HCT116 (cell line): Measurements from ENCODE around the gene PLCB3. TPM values are rescaled to one million over a fixed set of nuclear protein-coding genes. Genes with fewer than 3 reads are reported as not detected.

Experiments
- ATAC-seq: fragments of 200-7000 bp; cut with Tn5 transposase; 2 replicates; pipeline ENCODE4 v1.9.1; 2020; ENCODE audit warnings: mild to moderate bottlenecking, moderate library complexity
- BruUV-seq: library from RNA; stranded (reverse); fragments of 400-500 nt; replicated peaks from 2 replicates; lab custom pipeline; 2021; lab: Mats Ljungman, UMichigan
- CTCF ChIA-PET: fragments of 300-600 bp; sonication (Branson Sonifier 250); formaldehyde crosslinking; loops from one replicate; lab custom pipeline; 2021; ENCODE audit warnings: antibody characterized with exemption; lab: Charles Lee
- POLR2A ChIA-PET: fragments of 300-600, 350-600 bp; sonication (Branson Sonifier 250); formaldehyde crosslinking; loops from one replicate; lab custom pipeline; 2021; ENCODE audit warnings: antibody characterized with exemption; lab: Charles Lee
- RAD21 ChIA-PET, 2 experiments: fragments of 300-600 bp; sonication (Branson Sonifier 250); formaldehyde crosslinking; loops; one replicate each; lab custom pipeline; 2023; ENCODE audit warnings: low total read pairs in 2 of 2; ENCODE audit not compliant: uncharacterized antibody in 2 of 2, unreplicated experiment in 2 of 2, low non-redundant PET in 1 of 2; lab: Charles Lee
- DNase-seq: peaks from one replicate; pipeline ENCODE4 v3.0.0-alpha.2; 2010; ENCODE audit warnings: low read depth, low spot score
- H2AFZ ChIP-seq: fragments of 200-600 bp; shearing (Covaris generic), sonication (generic); 2 replicates; pipeline ENCODE4 v1.6.1; 2017; ENCODE audit warnings: low read depth, mixed run types, mixed read lengths, antibody characterized with exemption, low read length; ENCODE audit not compliant: poor library complexity, severe bottlenecking
- H3K27ac ChIP-seq: 2 replicates; pipeline ENCODE4 v1.5.1; 2012; ENCODE audit warnings: low read depth, low read length
- H3K27me3 ChIP-seq: fragments of 200-600 bp; sonication (generic); 2 replicates; pipeline ENCODE4 v1.6.1; 2016; ENCODE audit warnings: mixed run types, low read length, mixed read lengths; ENCODE audit not compliant: insufficient read depth
- H3K36me3 ChIP-seq, 2 experiments: fragments of 200-500 bp in 1 of 2; fragments of 200-600 bp in 1 of 2; sonication (Bioruptor generic) in 1 of 2; sonication (generic) in 1 of 2; 2 replicates each; pipeline versions ENCODE4 v1.5.1 to v1.6.1; 2014 to 2016; ENCODE audit warnings: low read length in 2 of 2, inconsistent platforms in 1 of 2, mixed read lengths in 1 of 2, mixed run types in 1 of 2; ENCODE audit not compliant: insufficient read depth in 2 of 2, control insufficient read depth in 1 of 2
- H3K4me1 ChIP-seq, 2 experiments: fragments of 200-600 bp in 1 of 2; sonication (generic) in 1 of 2; 2 replicates each; pipeline versions ENCODE4 v1.5.1 to v1.6.1; 2012 to 2017; ENCODE audit warnings: low read length in 2 of 2, inconsistent platforms in 1 of 2, mild to moderate bottlenecking in 1 of 2, mixed read lengths in 1 of 2, mixed run types in 1 of 2, moderate library complexity in 1 of 2; ENCODE audit not compliant: insufficient read depth in 2 of 2, control insufficient read depth in 1 of 2
- H3K4me2 ChIP-seq: fragments of 200-600 bp; sonication (generic); 2 replicates; pipeline ENCODE4 v1.6.1; 2017; ENCODE audit warnings: mixed run types, low read length, mixed read lengths
- H3K4me3 ChIP-seq, 2 experiments: fragments of 200-600 bp in 1 of 2; sonication (generic) in 1 of 2; replicated peaks in 1 of 2; 2 replicates each; pipeline ENCODE4 v1.5.1; 2011 to 2016; ENCODE audit warnings: low read length in 2 of 2, control low read depth in 1 of 2, low read depth in 1 of 2, mild to moderate bottlenecking in 1 of 2, mixed read lengths in 1 of 2, mixed run types in 1 of 2
- H3K79me2 ChIP-seq: fragments of 200-600 bp; sonication (generic); 2 replicates; pipeline ENCODE4 v1.6.1; 2017; ENCODE audit warnings: mild to moderate bottlenecking, mixed run types, low read length, moderate library complexity, mixed read lengths; ENCODE audit not compliant: insufficient read depth
- H3K9ac ChIP-seq: fragments of 200-600 bp; sonication (generic); 2 replicates; pipeline ENCODE4 v1.6.1; 2016; ENCODE audit warnings: low read length, mixed read lengths
- H3K9me2 ChIP-seq: fragments of 200-600 bp; sonication (generic), shearing (Covaris generic); 2 replicates; pipeline ENCODE4 v1.6.1; 2017; ENCODE audit warnings: mixed run types, mild to moderate bottlenecking, moderate library complexity; ENCODE audit not compliant: insufficient read depth
- H3K9me3 ChIP-seq, 2 experiments: fragments of 200-500 bp in 1 of 2; fragments of 200-600 bp in 1 of 2; sonication (Bioruptor generic) in 1 of 2; sonication (generic) in 1 of 2; 2 replicates each; pipeline ENCODE4 v1.6.1; 2014 to 2017; ENCODE audit warnings: low read length in 2 of 2, mixed read lengths in 2 of 2, inconsistent platforms in 1 of 2, low read depth in 1 of 2, mild to moderate bottlenecking in 1 of 2, mixed run types in 1 of 2, moderate library complexity in 1 of 2; ENCODE audit not compliant: control insufficient read depth in 1 of 2, insufficient read depth in 1 of 2
- H4K20me1 ChIP-seq: fragments of 200-600 bp; sonication (generic), shearing (Covaris generic); 2 replicates; pipeline ENCODE4 v1.6.1; 2017; ENCODE audit warnings: mixed run types, mild to moderate bottlenecking, moderate library complexity; ENCODE audit not compliant: insufficient read depth
- CBX3 ChIP-seq: IDR thresholded peaks from 2 replicates; pipeline ENCODE4 v1.6.1; 2012; ENCODE audit warnings: low read depth
- CEBPB ChIP-seq: IDR thresholded peaks from 2 replicates; pipeline ENCODE4 v1.6.1; 2012; ENCODE audit warnings: low read depth
- EGR1 ChIP-seq: IDR thresholded peaks from 2 replicates; pipeline ENCODE4 v1.6.1; 2012; ENCODE audit warnings: low read depth
- ELF1 ChIP-seq: IDR thresholded peaks from 2 replicates; pipeline ENCODE4 v1.6.1; 2012; ENCODE audit warnings: low read depth, borderline replicate concordance
- EZH2 ChIP-seq: fragments of 200-600 bp; sonication (generic); IDR thresholded peaks from 2 replicates; pipeline ENCODE4 v1.6.1; 2017; ENCODE audit warnings: antibody characterized with exemption, mixed run types
- FOSL1 ChIP-seq: IDR thresholded peaks from 2 replicates; pipeline ENCODE4 v1.6.1; 2012; ENCODE audit warnings: low read depth
- JUND ChIP-seq: IDR thresholded peaks from 2 replicates; pipeline ENCODE4 v1.6.1; 2012
- POLR2A ChIP-seq: IDR thresholded peaks from 2 replicates; pipeline ENCODE4 v1.7.0; 2011; ENCODE audit warnings: borderline replicate concordance; ENCODE audit not compliant: insufficient read depth, insufficient read length; ENCODE audit errors: extremely low read depth
- POLR2AphosphoS5 ChIP-seq: IDR thresholded peaks from 2 replicates; pipeline ENCODE4 v1.6.1; 2011; ENCODE audit warnings: mild to moderate bottlenecking, low read depth, low read length, moderate library complexity
- SIN3A ChIP-seq: IDR thresholded peaks from 2 replicates; pipeline ENCODE4 v1.6.1; 2012; ENCODE audit warnings: low read depth
- SP1 ChIP-seq: IDR thresholded peaks from 2 replicates; pipeline ENCODE4 v1.6.1; 2012; ENCODE audit warnings: low read depth
- SRF ChIP-seq: IDR thresholded peaks from 2 replicates; pipeline ENCODE4 v1.6.1; 2012; ENCODE audit warnings: low read depth
- TCF7L2 ChIP-seq: IDR thresholded peaks from 2 replicates; pipeline ENCODE4 v1.7.0; 2011; ENCODE audit warnings: borderline replicate concordance, inconsistent platforms; ENCODE audit not compliant: insufficient read depth, insufficient read length; ENCODE audit errors: extremely low read depth
- YY1 ChIP-seq: IDR thresholded peaks from 2 replicates; pipeline ENCODE4 v1.6.1; 2011; ENCODE audit warnings: low read length, low read depth, moderate library complexity, mild to moderate bottlenecking; ENCODE audit not compliant: insufficient replicate concordance; ENCODE audit errors: extremely low read depth
- ZFX ChIP-seq: fragments of 450-650 bp; IDR thresholded peaks from 2 replicates; pipeline ENCODE4 v1.6.1; 2017
- intact Hi-C: fragments of 100-400 bp; cut with micrococcal nuclease; formaldehyde crosslinking; loops from 2 replicates; pipeline ENCODE4 v1.10.0; 2022
- total RNA-seq: library from RNA; stranded (reverse); gene quantifications from one replicate; pipeline ENCODE4 v1.2.1, GENCODE V29; 2021; ENCODE audit not compliant: unreplicated experiment
- TF ChIP-seq, protein P1 (sequence below): IDR thresholded peaks from 2 replicates; pipeline ENCODE4 v1.6.1; 2012
- TF ChIP-seq, protein P2 (sequence below): IDR thresholded peaks from 2 replicates; pipeline ENCODE4 v1.6.1; 2011; ENCODE audit warnings: mild to moderate bottlenecking, low read length, moderate library complexity; ENCODE audit not compliant: insufficient replicate concordance; ENCODE audit errors: extremely low read depth
- TF ChIP-seq, protein P3 (sequence below), 3 experiments: fragments of 200-600 bp in 1 of 3; sonication (generic) in 1 of 3; IDR thresholded peaks in 2 of 3; conservative IDR thresholded peaks in 1 of 3; 2 replicates each; pipeline ENCODE4 v1.5.1; 2012 to 2017; ENCODE audit warnings: low read depth in 2 of 3, low read length in 2 of 3, antibody characterized with exemption in 1 of 3, borderline replicate concordance in 1 of 3, control low read depth in 1 of 3, mild to moderate bottlenecking in 1 of 3, mixed read lengths in 1 of 3, mixed run types in 1 of 3, moderate library complexity in 1 of 3; ENCODE audit not compliant: insufficient read depth in 1 of 3

Gene PLCB3
- total RNA-seq, 1 experiment from 2014 or later = 106 TPM

DNA sequence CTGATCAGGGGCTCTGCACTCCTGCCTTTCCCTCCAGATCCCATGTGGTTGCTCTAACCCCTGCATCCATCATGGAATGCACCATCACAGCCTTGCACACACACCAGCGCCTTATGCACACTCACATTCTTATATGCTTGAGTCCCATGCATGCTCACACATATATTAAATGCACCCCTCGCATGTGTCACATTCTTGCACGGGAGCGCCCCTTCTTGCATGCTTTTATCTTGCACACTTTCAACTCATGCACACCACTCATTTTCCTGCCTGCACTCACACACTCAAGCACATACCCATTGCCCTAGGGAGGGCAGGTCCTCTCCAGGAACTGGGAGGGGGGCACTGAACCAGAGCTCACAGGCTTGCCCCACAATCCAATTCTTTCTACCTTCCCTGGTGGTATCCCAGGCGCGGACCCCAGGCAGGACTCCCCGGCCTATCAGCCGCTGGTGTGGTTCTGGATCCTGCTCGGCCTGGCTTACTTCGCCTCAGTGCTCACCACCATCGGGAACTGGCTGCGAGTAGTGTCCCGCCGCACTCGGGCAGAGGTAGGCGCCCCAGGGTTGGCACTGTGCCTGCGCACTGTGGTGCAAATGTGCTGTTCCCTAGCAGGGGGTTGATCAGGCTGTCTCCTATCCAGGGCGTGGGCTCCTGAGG, 46.5 kb downstream of the PLCB3 start:
- Histone ChIP-seq H3K4me3 (no peak overlapping the region), H2AFZ (no peak overlapping the region), H3K4me2 (no peak overlapping the region), H3K9me2 (no peaks in the 10 kb centered on the region), H3K36me3 (no peaks in the 10 kb centered on the region), H3K4me1 (peaks cover 0 to 26% of the 10 kb centered on the region in 2 experiments; a peak in 2 of 4 replicates), H3K27ac (no peak overlapping the region), H3K79me2 (no peaks in the 10 kb centered on the region), H3K27me3 (no peaks in the 10 kb centered on the region), H3K9ac (no peak overlapping the region), H3K9me3 (no peaks in the 10 kb centered on the region), H4K20me1 (no peaks in the 10 kb centered on the region)
- intact Hi-C loops = no loop called here
- no TSS peak for BruUV-seq
- RAD21 ChIA-PET = no interaction called here
- TF ChIP-seq SIN3A = no peak
- no peak for TF ChIP-seq CEBPB
- TF ChIP-seq POLR2AphosphoS5 = no peak
- TF ChIP-seq EZH2 = no peak
- no peak for TF ChIP-seq TCF7L2
- TF ChIP-seq SP1 = no peak
- TF ChIP-seq, protein P1, sequence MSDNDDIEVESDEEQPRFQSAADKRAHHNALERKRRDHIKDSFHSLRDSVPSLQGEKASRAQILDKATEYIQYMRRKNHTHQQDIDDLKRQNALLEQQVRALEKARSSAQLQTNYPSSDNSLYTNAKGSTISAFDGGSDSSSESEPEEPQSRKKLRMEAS = no peak
- TF ChIP-seq, protein P2, sequence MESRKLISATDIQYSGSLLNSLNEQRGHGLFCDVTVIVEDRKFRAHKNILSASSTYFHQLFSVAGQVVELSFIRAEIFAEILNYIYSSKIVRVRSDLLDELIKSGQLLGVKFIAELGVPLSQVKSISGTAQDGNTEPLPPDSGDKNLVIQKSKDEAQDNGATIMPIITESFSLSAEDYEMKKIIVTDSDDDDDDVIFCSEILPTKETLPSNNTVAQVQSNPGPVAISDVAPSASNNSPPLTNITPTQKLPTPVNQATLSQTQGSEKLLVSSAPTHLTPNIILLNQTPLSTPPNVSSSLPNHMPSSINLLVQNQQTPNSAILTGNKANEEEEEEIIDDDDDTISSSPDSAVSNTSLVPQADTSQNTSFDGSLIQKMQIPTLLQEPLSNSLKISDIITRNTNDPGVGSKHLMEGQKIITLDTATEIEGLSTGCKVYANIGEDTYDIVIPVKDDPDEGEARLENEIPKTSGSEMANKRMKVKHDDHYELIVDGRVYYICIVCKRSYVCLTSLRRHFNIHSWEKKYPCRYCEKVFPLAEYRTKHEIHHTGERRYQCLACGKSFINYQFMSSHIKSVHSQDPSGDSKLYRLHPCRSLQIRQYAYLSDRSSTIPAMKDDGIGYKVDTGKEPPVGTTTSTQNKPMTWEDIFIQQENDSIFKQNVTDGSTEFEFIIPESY = no peak
- TF ChIP-seq, protein P3, sequence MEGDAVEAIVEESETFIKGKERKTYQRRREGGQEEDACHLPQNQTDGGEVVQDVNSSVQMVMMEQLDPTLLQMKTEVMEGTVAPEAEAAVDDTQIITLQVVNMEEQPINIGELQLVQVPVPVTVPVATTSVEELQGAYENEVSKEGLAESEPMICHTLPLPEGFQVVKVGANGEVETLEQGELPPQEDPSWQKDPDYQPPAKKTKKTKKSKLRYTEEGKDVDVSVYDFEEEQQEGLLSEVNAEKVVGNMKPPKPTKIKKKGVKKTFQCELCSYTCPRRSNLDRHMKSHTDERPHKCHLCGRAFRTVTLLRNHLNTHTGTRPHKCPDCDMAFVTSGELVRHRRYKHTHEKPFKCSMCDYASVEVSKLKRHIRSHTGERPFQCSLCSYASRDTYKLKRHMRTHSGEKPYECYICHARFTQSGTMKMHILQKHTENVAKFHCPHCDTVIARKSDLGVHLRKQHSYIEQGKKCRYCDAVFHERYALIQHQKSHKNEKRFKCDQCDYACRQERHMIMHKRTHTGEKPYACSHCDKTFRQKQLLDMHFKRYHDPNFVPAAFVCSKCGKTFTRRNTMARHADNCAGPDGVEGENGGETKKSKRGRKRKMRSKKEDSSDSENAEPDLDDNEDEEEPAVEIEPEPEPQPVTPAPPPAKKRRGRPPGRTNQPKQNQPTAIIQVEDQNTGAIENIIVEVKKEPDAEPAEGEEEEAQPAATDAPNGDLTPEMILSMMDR (IDR thresholded peaks at IDR 0.05 in 2 of 3, conservative IDR thresholded peaks at IDR 0.05 in 1 of 3; ENCODE audit: borderline replicate concordance in 1 of 3, insufficient read depth in 1 of 3, low read depth in 2 of 3, low read length in 2 of 3) = no peak
- TF ChIP-seq YY1 = no peak
- TF ChIP-seq ZFX = no peak
- TF ChIP-seq EGR1 = no peak
- TF ChIP-seq POLR2A = no peak
- no peak for TF ChIP-seq SRF
- TF ChIP-seq ELF1 = no peak
- TF ChIP-seq FOSL1 = no peak
- no peak for TF ChIP-seq CBX3
- no peak for TF ChIP-seq JUND
- CTCF ChIA-PET = no interaction called here
- ATAC-seq (no peak), DNase-seq (no peak)
- POLR2A ChIA-PET = no interaction called here
